Dedifferentiated amniotic fluid mesenchymal stem cell (primary cell): ENCODE measurements around the gene SPINK1.
"Not testable (repeated sequence)": the region's sequence is repeated elsewhere in the genome, so short reads cannot be mapped to it uniquely, and the experiment has no call there.

Source experiments
- DNase-seq: peaks from one replicate; pipeline ENCODE4 v3.0.0-alpha.2; 2016; ENCODE audit errors: extremely low spot score

Gene SPINK1

GRCh38 chr5:147809830-147810666, 21.4 kb downstream of the SPINK1 start:
- DNase-seq: no peak

- no peak for DNase-seq
These were observed 26.4 kb downstream of the SPINK1 start for GRCh38 chr5:147805030-147805454.

DNA sequence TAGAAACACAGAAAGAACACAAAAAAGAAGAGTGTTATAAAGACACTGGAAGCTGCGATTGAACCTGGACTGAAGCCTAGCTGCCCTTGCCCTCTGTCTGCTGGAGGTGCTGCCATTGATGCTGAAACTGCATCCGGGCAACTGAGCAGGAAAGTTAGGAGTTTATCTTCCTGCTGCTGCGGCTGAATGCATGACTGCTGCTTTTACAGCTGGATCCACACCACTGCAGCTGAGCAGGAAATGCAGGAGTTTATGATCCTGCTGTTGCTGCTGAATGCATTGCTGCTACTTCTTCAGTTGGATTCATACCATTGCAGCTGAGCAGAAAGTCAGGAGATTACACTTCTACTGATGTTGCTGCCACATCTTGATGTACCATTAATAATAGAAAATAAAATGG, 27.1 kb downstream of the SPINK1 start:
- DNase-seq: no peak

- DNase-seq: no peak
These were observed 27.5 kb downstream of the SPINK1 start for GRCh38 chr5:147803926-147804325.

DNA sequence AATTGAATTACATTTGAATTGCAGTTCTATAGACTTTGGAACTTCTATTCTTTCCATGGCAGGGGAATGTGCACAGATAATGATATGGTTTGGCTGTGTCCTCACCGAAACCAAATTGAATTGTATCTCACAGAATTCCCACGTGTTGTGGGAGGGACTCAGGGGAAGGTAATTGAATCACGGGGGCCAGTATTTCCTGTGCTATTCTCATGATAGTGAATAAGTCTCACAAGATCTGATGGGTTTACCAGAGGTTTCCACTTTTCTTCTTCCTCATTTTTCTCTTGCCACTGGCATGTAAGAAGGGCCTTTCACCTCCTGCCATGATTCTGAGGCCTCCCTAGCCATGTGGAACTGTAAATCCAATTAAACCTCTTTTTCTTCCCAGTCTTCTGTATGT, 28.3 kb downstream of the SPINK1 start:
- not testable (repeated sequence) for DNase-seq

DNA sequence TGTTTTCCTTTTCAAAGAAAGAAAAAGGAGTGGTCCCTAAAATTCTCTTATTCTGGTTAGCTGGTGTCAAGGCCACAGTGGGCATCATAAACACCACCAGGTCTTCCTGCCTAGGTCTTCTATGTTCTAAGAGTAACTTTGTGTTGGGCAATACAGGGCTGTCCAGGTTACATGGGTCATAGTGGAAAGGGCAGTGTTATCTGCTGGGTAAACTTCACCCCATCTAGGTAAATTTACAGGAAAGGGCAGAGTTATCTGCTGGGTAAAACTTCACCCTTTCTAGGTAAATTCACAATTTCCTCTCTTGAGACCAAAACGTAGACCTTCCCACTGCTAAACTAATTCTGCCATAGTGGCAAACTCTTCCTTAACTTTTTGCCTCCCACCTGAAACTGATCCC, 30.0 kb downstream of the SPINK1 start:
- no peak for DNase-seq

DNA sequence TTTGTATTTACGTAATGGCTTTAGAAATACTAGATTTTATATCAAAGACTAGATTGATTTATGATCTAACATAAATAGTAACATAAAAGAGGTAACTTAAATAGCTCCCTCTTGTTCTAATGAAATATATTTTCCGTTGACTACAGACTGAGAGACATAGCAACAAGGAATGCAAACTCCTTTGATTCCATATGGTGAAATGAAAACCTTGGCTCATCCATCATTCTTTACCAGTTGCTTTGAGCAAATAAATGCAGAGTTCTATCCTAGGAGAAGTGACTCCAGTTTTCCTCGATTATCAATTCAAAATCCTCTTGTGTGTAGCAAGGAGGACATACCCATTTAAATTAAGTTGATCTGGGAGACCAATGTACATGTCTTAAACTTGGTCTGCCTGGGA, 31.0 kb downstream of the SPINK1 start:
- no peak for DNase-seq

DNA sequence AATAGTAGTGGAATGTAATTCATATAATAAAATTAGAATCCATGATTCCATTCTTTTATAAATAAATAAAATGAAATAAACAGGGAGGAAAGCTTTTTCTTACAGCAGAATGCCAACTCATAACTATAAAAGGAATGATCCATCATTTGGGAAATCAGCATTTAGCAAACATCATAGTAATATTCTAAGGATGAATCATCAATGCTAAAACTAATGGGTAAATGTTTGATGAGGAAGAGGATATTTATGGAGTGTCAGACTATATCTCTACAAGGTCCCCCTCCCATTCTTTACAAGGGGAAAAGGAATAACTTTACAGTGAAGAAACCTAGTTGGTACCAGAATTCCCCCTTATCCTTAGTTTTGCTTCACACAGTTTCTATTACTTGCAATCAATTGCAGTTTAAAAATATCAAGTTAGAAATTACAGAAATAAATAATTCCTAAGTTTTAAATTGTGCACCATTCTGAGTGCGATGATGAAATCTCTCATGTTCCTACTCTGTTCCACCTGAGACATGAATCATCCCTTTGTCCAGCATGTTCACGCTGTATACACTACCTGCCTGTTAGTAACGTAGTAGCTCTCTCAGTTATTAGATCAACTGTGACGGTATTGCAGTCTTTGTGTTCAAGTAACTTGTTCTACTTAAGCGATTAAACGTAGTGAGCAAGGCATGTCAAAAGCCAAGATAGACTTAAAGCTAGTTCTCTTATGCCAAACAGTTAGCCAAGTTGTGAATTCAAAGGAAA, 34.7 kb downstream of the SPINK1 start:
- DNase-seq: no peak

- no peak for DNase-seq
These were observed 40.3 kb downstream of the SPINK1 start for GRCh38 chr5:147791181-147791580.

- no peak for DNase-seq
These were observed 41.7 kb downstream of the SPINK1 start for GRCh38 chr5:147789820-147790219.

GRCh38 chr5:147788023-147788422, 43.4 kb downstream of the SPINK1 start:
- DNase-seq: no peak

- DNase-seq: no peak
These were observed 45.3 kb downstream of the SPINK1 start for GRCh38 chr5:147786142-147786541.

DNA sequence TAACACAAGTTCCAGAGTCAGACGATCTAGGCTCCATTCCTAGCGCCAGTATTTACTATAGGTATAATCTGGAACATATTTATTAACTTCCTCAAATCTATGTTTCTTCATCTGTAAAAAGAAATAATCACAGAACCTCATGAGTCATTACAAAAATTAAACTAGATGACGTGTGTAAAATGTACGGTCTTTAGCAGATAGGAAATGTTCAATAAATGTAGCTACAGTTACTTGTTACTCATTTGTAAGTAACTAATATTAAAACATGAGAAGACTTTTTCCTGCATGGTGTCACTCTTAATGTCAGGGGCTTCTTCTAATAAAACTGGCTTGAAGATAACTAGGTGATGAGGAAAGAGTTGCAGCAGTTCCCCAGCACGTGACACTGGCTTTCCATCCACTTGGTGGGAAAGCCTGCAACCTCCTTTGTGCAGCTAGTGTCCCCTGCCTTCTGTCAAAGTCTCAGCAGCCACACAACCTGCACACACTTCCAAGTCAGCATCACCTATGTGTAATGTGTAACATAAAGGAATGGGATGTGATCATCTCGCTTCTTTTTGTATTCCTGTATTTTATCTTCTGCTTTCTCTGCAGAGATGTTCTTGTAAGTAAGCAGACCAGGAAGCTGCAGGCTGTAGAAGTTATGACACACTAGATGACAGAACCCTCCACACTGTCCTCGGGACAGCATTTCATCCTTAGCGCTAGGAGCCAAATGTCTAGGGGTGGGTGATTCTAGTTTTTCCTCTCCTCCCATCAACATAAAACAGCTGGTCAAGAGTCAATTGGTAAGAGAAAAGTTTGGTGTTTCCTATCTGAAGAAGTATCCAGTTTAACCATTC, 47.1 kb downstream of the SPINK1 start:
- no peak for DNase-seq

DNA sequence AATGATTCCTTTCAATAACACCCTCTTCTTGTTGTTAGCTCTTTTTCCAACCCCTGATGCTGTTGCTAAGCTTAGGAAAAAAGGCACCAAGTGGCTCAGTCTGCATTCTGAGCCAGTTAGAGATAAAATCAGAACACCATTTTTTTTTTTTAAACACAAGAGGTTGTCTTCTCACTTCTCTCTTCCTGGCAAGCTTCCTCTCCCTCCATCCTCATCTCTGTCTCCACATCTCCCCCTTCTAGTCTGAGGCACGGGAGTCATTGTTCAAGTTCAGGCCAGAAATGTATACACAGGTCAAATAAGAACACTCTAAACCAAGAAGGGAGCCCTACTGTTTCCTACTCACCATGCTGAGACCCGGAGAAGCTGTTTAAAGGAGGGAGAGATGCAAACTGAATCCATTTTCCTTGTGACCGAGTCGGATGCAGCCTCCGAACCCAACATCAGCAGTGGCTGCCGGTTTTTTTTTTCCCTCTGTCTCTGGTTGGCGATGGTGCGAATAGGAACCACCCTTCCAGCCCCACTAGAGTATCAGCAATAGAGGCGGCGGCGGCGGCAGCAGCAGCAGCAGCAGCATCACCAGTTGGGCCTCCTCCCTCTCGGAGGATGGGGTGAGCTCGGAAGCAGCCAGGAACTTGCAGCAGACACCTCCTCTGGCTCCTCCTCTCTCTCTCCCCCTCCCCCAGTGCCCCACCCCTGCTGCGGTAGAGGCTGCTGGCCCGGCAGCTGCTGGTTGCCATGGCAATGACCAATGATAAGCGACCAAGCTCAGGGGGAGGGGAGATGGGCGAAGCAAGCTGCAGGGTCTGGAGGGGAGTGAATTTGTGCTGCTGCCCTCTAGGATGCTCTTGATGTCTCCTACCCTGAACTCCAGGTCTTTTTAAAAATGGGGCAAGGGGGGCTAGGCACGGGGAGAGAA, 49.1 kb downstream of the SPINK1 start, which contains the start of gene JAKMIP2:
TSS of gene JAKMIP2 (minus strand) at position 619 of the 919 bp plus-strand sequence. CDS start 110,922 bp downstream, outside the sequence.
- DNase-seq: no peak

DNA sequence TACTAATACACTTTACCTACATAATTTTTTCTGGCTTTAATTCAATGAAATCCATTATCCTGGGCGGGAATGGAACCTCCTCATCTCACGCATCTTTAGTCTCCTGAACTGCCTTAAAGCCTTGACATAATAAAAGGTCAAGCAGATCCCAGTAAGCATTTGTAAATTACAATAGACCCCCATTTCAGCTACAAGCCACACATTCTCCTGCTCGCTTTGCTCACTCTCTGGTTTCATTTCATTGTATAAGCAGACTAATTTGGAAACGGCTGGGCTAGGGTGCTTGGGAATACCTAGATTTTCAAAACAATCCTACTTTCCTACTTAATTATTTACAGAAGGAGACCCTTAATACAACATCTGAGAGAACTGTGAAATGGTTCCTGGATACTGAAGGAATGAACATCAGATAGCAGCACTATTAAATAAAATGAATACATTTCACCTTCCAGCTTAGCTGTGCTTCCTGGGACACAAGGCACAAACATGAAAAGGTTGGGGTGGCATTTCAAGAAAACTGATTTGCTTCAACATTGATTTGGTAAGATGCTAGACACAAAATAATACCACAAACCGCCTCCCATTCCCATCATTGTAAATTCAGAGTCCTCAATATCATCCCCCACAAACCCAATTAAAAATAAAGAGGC, 50.4 kb downstream of the SPINK1 start:
- no peak for DNase-seq

- no peak for DNase-seq
These were observed 51.8 kb downstream of the SPINK1 start for GRCh38 chr5:147779694-147780093.

GRCh38 chr5:147776989-147777388, 54.5 kb downstream of the SPINK1 start:
- DNase-seq: no peak
